Mucosa of rectum (tissue), 2 donors: Measurements from ENCODE around the gene SMARCAL1.

Experiments used
- H3K27ac ChIP-seq, 2 donors: one replicate each; pipeline ENCODE4 v1.7.0; 2013; ENCODE audit warnings: inconsistent platforms in 2 of 2, low read depth in 2 of 2, low read length in 2 of 2
- H3K27me3 ChIP-seq, 2 donors: one replicate each; pipeline ENCODE4 v1.7.0; 2013; ENCODE audit warnings: low read length in 2 of 2; ENCODE audit not compliant: control insufficient read depth in 2 of 2, insufficient read depth in 2 of 2
- H3K36me3 ChIP-seq, 2 donors: one replicate each; pipeline ENCODE4 v1.7.0; 2013; ENCODE audit warnings: low read length in 2 of 2; ENCODE audit not compliant: control insufficient read depth in 2 of 2, insufficient read depth in 2 of 2
- H3K4me1 ChIP-seq, 2 donors: one replicate each; pipeline ENCODE4 v1.7.0; 2013; ENCODE audit warnings: low read length in 2 of 2, mild to moderate bottlenecking in 1 of 2; ENCODE audit not compliant: control insufficient read depth in 2 of 2, insufficient read depth in 2 of 2
- H3K4me3 ChIP-seq, 2 donors: one replicate each; pipeline ENCODE4 v1.7.0; 2013; ENCODE audit warnings: low read length in 2 of 2
- H3K9ac ChIP-seq, 2 donors: one replicate each; pipeline ENCODE4 v1.7.0; 2013; ENCODE audit warnings: low read length in 2 of 2, low read depth in 1 of 2, mild to moderate bottlenecking in 1 of 2
- H3K9me3 ChIP-seq, 2 donors: one replicate each; pipeline ENCODE4 v1.7.0; 2013; ENCODE audit warnings: low read length in 2 of 2; ENCODE audit not compliant: control insufficient read depth in 2 of 2
- donor health status: healthy.
- donor health status: Normal muscosa, but diverticular disease.

SMARCAL1 gene

DNA sequence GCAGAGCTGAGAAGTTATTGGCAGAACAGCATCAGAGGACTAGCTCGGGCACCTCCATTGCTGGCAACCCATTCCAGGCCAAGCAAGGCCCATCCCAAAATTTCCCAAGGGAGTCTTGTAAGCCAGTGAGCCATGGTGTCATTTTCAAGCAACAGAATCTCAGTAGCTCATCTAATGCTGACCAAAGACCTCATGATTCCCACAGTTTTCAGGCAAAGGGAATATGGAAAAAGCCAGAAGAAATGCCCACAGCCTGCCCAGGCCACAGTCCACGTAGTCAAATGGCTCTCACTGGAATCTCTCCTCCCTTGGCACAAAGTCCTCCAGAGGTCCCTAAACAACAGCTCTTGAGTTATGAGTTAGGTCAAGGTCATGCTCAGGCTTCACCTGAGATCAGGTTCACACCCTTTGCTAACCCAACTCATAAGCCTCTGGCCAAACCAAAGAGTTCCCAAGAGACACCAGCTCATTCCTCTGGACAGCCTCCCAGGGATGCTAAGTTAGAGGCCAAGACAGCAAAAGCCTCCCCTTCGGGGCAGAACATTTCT is 2.6 kb downstream of the SMARCAL1 start:
- Histone ChIP-seq H3K9me3 (no peaks in the 10 kb centered on the region), H3K27ac (no peak overlapping the region), H3K4me1 (no peaks in the 10 kb centered on the region), H3K27me3 (no peaks in the 10 kb centered on the region), H3K4me3 (no peak overlapping the region), H3K9ac (no peak overlapping the region), H3K36me3 (peaks cover 19 to 21% of the 10 kb centered on the region in 2 donors)

DNA sequence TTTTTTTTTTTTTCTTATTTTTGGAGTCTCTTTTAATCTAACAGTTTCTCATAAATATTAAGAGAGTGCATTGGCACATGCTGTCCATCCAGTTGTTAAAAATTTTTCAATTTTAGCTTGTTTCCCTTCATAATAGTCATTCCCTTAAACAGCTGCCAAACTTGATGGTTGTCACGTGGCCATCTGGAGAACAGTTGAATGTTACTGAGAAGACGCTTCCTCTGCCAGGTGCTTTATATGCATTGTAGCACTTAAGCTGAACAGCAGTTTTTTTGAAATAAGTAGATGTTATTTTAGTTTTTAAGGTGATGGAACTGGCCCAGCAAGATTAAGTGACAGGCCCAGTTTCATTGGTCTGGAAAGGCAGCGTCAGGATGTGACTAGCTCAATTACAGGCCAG is 3.3 kb downstream of the SMARCAL1 start:
- H3K27ac ChIP-seq, result no peak overlapping the region
- no peak overlapping the region for H3K9ac ChIP-seq
- no peaks in the 10 kb centered on the region for H3K9me3 ChIP-seq
- no peak overlapping the region for H3K4me3 ChIP-seq
- no peaks in the 10 kb centered on the region for H3K4me1 ChIP-seq
- H3K27me3 ChIP-seq, result no peaks in the 10 kb centered on the region
- H3K36me3 ChIP-seq, result peaks cover 24 to 26% of the 10 kb centered on the region in 2 donors

DNA sequence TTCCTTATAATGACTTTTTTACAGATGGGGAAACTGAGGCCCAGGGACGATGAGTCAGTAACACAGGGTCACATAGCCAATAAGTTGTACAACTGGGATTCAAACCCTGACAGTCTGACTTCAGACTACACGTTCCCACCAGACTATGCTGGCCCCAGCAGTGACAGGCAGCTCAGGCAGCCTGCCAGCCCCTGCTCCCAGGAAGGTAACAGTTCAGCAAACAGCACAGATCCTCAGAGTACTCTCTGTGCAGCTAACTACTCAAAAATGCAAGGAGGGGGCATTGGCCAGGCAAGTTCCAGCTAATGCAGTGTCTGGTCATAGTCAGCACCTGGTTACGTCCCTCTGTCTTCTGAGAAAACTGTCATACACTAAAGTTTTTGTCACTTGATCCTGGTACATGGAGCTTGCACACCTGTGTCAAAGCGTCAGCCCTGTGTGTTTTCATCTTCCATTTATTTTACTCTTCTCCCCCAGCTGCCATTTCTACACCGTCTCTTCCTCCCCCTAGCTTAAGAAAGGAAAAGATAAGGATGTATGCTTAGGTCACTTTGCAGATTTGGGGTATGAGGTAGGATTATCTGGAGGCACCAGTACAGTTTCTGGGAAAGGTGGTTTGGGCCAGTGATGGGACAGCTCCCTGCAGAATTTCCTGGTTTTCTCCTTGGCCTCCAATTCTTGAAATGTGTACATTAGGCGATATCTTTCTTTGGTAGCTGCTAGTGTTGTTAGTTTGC is 4.5 kb downstream of the SMARCAL1 start:
- H3K36me3 ChIP-seq, result peaks cover 27 to 30% of the 10 kb centered on the region in 2 donors
- no peaks in the 10 kb centered on the region for H3K4me1 ChIP-seq
- no peak overlapping the region for H3K27ac ChIP-seq
- no peak overlapping the region for H3K4me3 ChIP-seq
- H3K9ac ChIP-seq, result no peak overlapping the region
- H3K27me3 ChIP-seq, result no peaks in the 10 kb centered on the region
- no peaks in the 10 kb centered on the region for H3K9me3 ChIP-seq

GRCh38 chr2:216418981-216419380 is 6.7 kb downstream of the SMARCAL1 start:
- Histone ChIP-seq H3K4me3 (no peak overlapping the region), H3K27ac (no peak overlapping the region), H3K27me3 (no peaks in the 10 kb centered on the region), H3K9ac (no peak overlapping the region), H3K9me3 (no peaks in the 10 kb centered on the region), H3K36me3 (peaks cover 48 to 52% of the 10 kb centered on the region in 2 donors), H3K4me1 (no peaks in the 10 kb centered on the region)

- Histone ChIP-seq H3K27ac (no peak overlapping the region), H3K27me3 (no peaks in the 10 kb centered on the region), H3K4me3 (no peak overlapping the region), H3K9ac (no peak overlapping the region), H3K36me3 (peaks cover 53 to 57% of the 10 kb centered on the region in 2 donors), H3K4me1 (no peaks in the 10 kb centered on the region), H3K9me3 (no peaks in the 10 kb centered on the region)
These were observed 8.2 kb downstream of the SMARCAL1 start for GRCh38 chr2:216420367-216421101.

GRCh38 chr2:216423071-216423470 is 10.8 kb downstream of the SMARCAL1 start:
- H3K27ac ChIP-seq, result no peak overlapping the region
- peaks cover 52 to 60% of the 10 kb centered on the region in 2 donors for H3K36me3 ChIP-seq
- no peaks in the 10 kb centered on the region for H3K4me1 ChIP-seq

GRCh38 chr2:216424274-216424673 is 12.0 kb downstream of the SMARCAL1 start:
- Histone ChIP-seq H3K9me3 (no peaks in the 10 kb centered on the region), H3K27me3 (no peaks in the 10 kb centered on the region), H3K36me3 (peaks cover 62 to 72% of the 10 kb centered on the region in 2 donors), H3K4me3 (no peak overlapping the region), H3K27ac (no peak overlapping the region), H3K4me1 (no peaks in the 10 kb centered on the region), H3K9ac (no peak overlapping the region)

More at GRCh38 chr2:216423071-216423470, 10.8 kb downstream of the SMARCAL1 start:
- no peak overlapping the region for H3K4me3 ChIP-seq
- no peaks in the 10 kb centered on the region for H3K9me3 ChIP-seq
- no peak overlapping the region for H3K9ac ChIP-seq
- no peaks in the 10 kb centered on the region for H3K27me3 ChIP-seq

DNA sequence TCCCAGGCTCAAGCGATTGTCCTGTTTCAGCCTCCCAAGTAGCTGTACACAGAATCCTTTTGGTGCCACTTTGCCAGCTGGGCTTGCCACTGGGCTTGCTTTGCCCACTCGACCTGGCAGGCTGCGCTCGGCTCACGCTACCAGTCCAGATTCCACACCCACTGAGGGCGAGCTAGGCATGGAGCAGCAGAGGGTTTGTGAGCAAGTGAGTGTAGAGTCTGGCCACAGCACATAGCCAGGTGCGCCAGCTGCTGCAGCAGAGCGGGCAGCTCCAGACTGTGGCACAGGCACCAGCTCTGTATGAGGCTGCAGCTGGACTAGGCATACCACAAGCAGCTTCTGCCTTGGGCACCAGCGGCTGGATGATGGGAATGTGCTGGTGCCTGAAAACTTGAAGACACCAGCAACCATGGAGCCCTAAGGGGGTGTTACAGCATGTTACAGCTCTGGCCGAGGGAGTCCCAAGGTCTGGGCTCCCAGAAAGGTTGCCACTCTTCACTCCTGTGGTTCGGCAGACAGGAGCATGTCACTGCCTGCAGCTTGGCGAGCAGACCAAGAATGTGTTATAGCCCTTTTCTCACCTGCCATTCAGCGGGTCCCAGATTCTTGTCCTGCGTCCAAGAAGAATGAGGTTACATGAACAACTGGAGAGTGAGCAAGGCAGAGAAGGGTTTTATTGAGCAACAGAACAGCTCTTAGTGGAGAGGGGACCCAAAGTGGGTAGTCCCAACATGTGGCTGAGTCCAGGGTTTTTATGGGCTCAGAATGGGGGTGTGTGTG is 12.9 kb downstream of the SMARCAL1 start:
- H3K36me3 ChIP-seq, result peaks cover 59 to 77% of the 10 kb centered on the region in 2 donors
- no peak overlapping the region for H3K4me3 ChIP-seq
- H3K27me3 ChIP-seq, result no peaks in the 10 kb centered on the region
- H3K9ac ChIP-seq, result no peak overlapping the region
- H3K27ac ChIP-seq, result no peak overlapping the region
- no peaks in the 10 kb centered on the region for H3K4me1 ChIP-seq
- no peaks in the 10 kb centered on the region for H3K9me3 ChIP-seq

GRCh38 chr2:216426166-216426777 is 14.0 kb downstream of the SMARCAL1 start:
- H3K27ac ChIP-seq, result no peak overlapping the region
- H3K36me3 ChIP-seq, result peaks cover 67 to 85% of the 10 kb centered on the region in 2 donors

More at GRCh38 chr2:216426166-216426777, 14.0 kb downstream of the SMARCAL1 start:
- Histone ChIP-seq H3K9me3 (no peaks in the 10 kb centered on the region), H3K27me3 (no peaks in the 10 kb centered on the region), H3K4me1 (no peaks in the 10 kb centered on the region), H3K9ac (no peak overlapping the region), H3K4me3 (no peak overlapping the region)
